A549 (cell line): ENCODE data around the gene C6orf118. TPM values are rescaled to one million over a fixed set of nuclear protein-coding genes. Genes with fewer than 3 reads are reported as not detected.

ENCODE experiments used
- ATAC-seq, 2 experiments: fragments of 200-7000 bp in 1 of 2; fragments of >200 bp in 1 of 2; cut with Nextera tagmentation in 1 of 2; cut with Tn5 transposase in 1 of 2; 3 replicates each; pipeline versions ENCODE4 v1.8.0 to v1.9.1; 2018 to 2020; ENCODE audit warnings: mild to moderate bottlenecking in 1 of 2, moderate library complexity in 1 of 2
- CTCF ChIA-PET: fragments of 300-600 bp; sonication (Branson Sonifier 250); formaldehyde crosslinking; extraction: SDS; loops from one replicate; lab custom pipeline; 2021; ENCODE audit warnings: antibody characterized with exemption, inconsistent platforms; lab: Yijun Ruan, JAX
- POLR2A ChIA-PET: fragments of 350-600 bp; formaldehyde crosslinking; extraction: SDS; loops from one replicate; lab custom pipeline; 2021; ENCODE audit warnings: antibody characterized with exemption, inconsistent platforms; lab: Yijun Ruan, JAX
- DNase-seq, 2 experiments: peaks; one replicate each; pipeline versions ENCODE4 v3.0.0 to v3.0.0-alpha.2; 2011 to 2016; ENCODE audit warnings: low read depth in 1 of 2, low spot score in 1 of 2
- FAIRE-seq: peaks from 2 replicates; lab custom pipeline; 2011; peaks lifted over from hg19 to GRCh38; lab: Jason Lieb, UNC
- H3K27ac ChIP-seq, 2 experiments: fragments of >200 bp; sonication (Bioruptor Twin); formaldehyde crosslinking; 3 replicates each; pipeline ENCODE4 v1.5.1; 2016 to 2017
- H3K4me1 ChIP-seq: fragments of >200 bp; sonication (Bioruptor Twin); formaldehyde crosslinking; 3 replicates; pipeline ENCODE4 v1.6.1; 2016
- H3K4me2 ChIP-seq: fragments of >200 bp; sonication (Bioruptor Twin); formaldehyde crosslinking; 3 replicates; pipeline ENCODE4 v1.6.1; 2016
- H3K4me3 ChIP-seq: fragments of >200 bp; sonication (Bioruptor Twin); formaldehyde crosslinking; 3 replicates; pipeline ENCODE4 v1.5.1; 2016
- H3K9me3 ChIP-seq: fragments of >200 bp; sonication (Bioruptor Twin); formaldehyde crosslinking; 3 replicates; pipeline ENCODE4 v1.6.1; 2016
- E2F6 ChIP-seq: IDR thresholded peaks from 2 replicates; pipeline ENCODE4 v1.6.1; 2012; ENCODE audit warnings: low read depth, borderline replicate concordance
- ELK1 ChIP-seq: fragments of 150-350 bp; IDR thresholded peaks from 2 replicates; pipeline ENCODE4 v1.6.1; 2014; ENCODE audit warnings: low read depth, mild to moderate bottlenecking, low read length
- FOSL2 ChIP-seq, 2 experiments: fragments of 450-650 bp in 1 of 2; fragments of >200 bp in 1 of 2; sonication (Bioruptor Twin) in 1 of 2; formaldehyde crosslinking; IDR thresholded peaks; 2 replicates each; pipeline versions ENCODE4 v1.5.0 to v1.6.1; 2016 to 2020; ENCODE audit warnings: mild to moderate bottlenecking in 1 of 2, moderate library complexity in 1 of 2
- HES2 ChIP-seq: fragments of >200 bp; sonication (Bioruptor Twin); formaldehyde crosslinking; IDR thresholded peaks from 2 replicates; pipeline ENCODE4 v1.6.1; 2016
- HOXA7 ChIP-seq: fragments of 250-450 bp; sonication (Bioruptor Pico); IDR thresholded peaks from 2 replicates; pipeline ENCODE4 v1.5.0; 2020; ENCODE audit warnings: mild to moderate bottlenecking, moderate library complexity
- JUNB ChIP-seq: fragments of >200 bp; sonication (Bioruptor Twin); formaldehyde crosslinking; IDR thresholded peaks from 2 replicates; pipeline ENCODE4 v1.6.1; 2016
- MAFK ChIP-seq: fragments of 450-650 bp; IDR thresholded peaks from 2 replicates; pipeline ENCODE4 v1.6.1; 2014; ENCODE audit not compliant: partially characterized antibody
- NR3C1 ChIP-seq: fragments of >200 bp; sonication (Bioruptor Twin); formaldehyde crosslinking; IDR thresholded peaks from 3 replicates; pipeline ENCODE4 v1.6.1; 2017
- POLR2A ChIP-seq: IDR thresholded peaks from 2 replicates; pipeline ENCODE4 v1.6.1; 2012; ENCODE audit warnings: mild to moderate bottlenecking, low read length
- POLR2AphosphoS2 ChIP-seq: conservative IDR thresholded peaks from 2 replicates; pipeline ENCODE4 v1.6.1; 2012; ENCODE audit warnings: low read length, improper control_type of control experiment, inconsistent platforms
- RARB ChIP-seq: fragments of 250-450 bp; sonication (Bioruptor Pico); IDR thresholded peaks from 2 replicates; pipeline ENCODE4 v1.8.0; 2021; ENCODE audit warnings: mild to moderate bottlenecking, moderate library complexity
- RCOR1 ChIP-seq: fragments of 150-350 bp; IDR thresholded peaks from 2 replicates; pipeline ENCODE4 v1.6.1; 2014; ENCODE audit warnings: antibody characterized with exemption, low read length, low read depth
- REST ChIP-seq: fragments of 200-600 bp; sonication (generic); IDR thresholded peaks from 2 replicates; pipeline ENCODE4 v1.6.1; 2016; ENCODE audit warnings: antibody characterized with exemption, mild to moderate bottlenecking, moderate library complexity
- RNF2 ChIP-seq: fragments of 200-600 bp; sonication (generic); IDR thresholded peaks from 2 replicates; pipeline ENCODE4 v1.6.1; 2016; ENCODE audit warnings: low read depth, mild to moderate bottlenecking, antibody characterized with exemption, moderate library complexity, borderline replicate concordance
- TP53 ChIP-seq: fragments of 250-450 bp; sonication (Bioruptor Pico); IDR thresholded peaks from 2 replicates; pipeline ENCODE4 v1.5.0; 2021; ENCODE audit warnings: mild to moderate bottlenecking, moderate library complexity
- ZNF302 ChIP-seq: fragments of 250-450 bp; sonication (Bioruptor Pico); IDR thresholded peaks from 2 replicates; pipeline ENCODE4 v1.9.0; 2021; ENCODE audit warnings: inconsistent platforms, mild to moderate bottlenecking, moderate library complexity
- WGBS: methylation state at CpG from one replicate; pipeline ENCODE4 v1.1.6; 2017; ENCODE audit errors: missing lambda C conversion rate; 5-methylcytosine and 5-hydroxymethylcytosine counted together
- polyA plus RNA-seq, 4 experiments: library from polyadenylated mRNA; depleted of rRNA in 3 of 4; stranded (reverse); fragments of >200 nt; fragmentation: RNase III in 1 of 4; extraction: RNeasy Plus Mini Kit Qiagen cat#74134 plus additional on column Dnase treatment in 1 of 4; gene quantifications; 2 replicates in 3 of 4; 3 replicates in 1 of 4; pipeline ENCODE4 v1.2.3, GENCODE V29; 2011 to 2017
- TF ChIP-seq, protein P1 (sequence below): fragments of >200 bp; sonication (Bioruptor Twin); formaldehyde crosslinking; IDR thresholded peaks from 3 replicates; pipeline ENCODE4 v1.6.1; 2016
- TF ChIP-seq, protein P2 (sequence below): fragments of >200 bp; sonication (Bioruptor Twin); formaldehyde crosslinking; IDR thresholded peaks from 3 replicates; pipeline ENCODE4 v1.5.1; 2016
- TF ChIP-seq, protein P3 (sequence below): IDR thresholded peaks from 2 replicates; pipeline ENCODE4 v1.6.1; 2012

The C6orf118 gene
- polyA plus RNA-seq, 2 of the 4 experiments (the other 2 are of a cell fraction), result 0.12 to 0.39 TPM

- Histone ChIP-seq H3K9me3 (no peaks in the 10 kb centered on the region), H3K4me2 (no peak overlapping the region), H3K4me1 (no peaks in the 10 kb centered on the region), H3K27ac (no peak overlapping the region), H3K4me3 (no peak overlapping the region)
- WGBS, result 37% methylated on average over 6 of the region's 6 CpGs
- FAIRE-seq (no peak), DNase-seq (no peak), ATAC-seq (no peak)
- CTCF ChIA-PET, result no interaction called here
- TF ChIP-seq, protein P1, sequence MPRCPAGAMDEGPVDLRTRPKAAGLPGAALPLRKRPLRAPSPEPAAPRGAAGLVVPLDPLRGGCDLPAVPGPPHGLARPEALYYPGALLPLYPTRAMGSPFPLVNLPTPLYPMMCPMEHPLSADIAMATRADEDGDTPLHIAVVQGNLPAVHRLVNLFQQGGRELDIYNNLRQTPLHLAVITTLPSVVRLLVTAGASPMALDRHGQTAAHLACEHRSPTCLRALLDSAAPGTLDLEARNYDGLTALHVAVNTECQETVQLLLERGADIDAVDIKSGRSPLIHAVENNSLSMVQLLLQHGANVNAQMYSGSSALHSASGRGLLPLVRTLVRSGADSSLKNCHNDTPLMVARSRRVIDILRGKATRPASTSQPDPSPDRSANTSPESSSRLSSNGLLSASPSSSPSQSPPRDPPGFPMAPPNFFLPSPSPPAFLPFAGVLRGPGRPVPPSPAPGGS, result no peak
- TF ChIP-seq E2F6, result no peak
- POLR2A ChIA-PET, result no interaction called here
Observed at GRCh38 chr6:165292657-165293056, 16.7 kb downstream of the C6orf118 start.

GRCh38 chr6:165274611-165275010 is 34.8 kb downstream of the C6orf118 start:
- ATAC-seq, result no peak
- TF ChIP-seq HES2 (no peak), JUNB (no peak), REST (no peak), RNF2 (no peak), POLR2AphosphoS2 (no peak), ELK1 (no peak), HOXA7 (CRISPR knock-in tag) (no peak), MAFK (no peak), ZNF302 (no peak), FOSL2 (IDR thresholded peaks at IDR 0.05) (no peak), FOSL2 (CRISPR knock-in tag; IDR thresholded peaks at IDR 0.05) (no peak), NR3C1 (no peak), RCOR1 (no peak), RARB (CRISPR knock-in tag) (no peak), TP53 (CRISPR knock-in tag) (no peak), POLR2A (no peak)
- TF ChIP-seq, protein P2, sequence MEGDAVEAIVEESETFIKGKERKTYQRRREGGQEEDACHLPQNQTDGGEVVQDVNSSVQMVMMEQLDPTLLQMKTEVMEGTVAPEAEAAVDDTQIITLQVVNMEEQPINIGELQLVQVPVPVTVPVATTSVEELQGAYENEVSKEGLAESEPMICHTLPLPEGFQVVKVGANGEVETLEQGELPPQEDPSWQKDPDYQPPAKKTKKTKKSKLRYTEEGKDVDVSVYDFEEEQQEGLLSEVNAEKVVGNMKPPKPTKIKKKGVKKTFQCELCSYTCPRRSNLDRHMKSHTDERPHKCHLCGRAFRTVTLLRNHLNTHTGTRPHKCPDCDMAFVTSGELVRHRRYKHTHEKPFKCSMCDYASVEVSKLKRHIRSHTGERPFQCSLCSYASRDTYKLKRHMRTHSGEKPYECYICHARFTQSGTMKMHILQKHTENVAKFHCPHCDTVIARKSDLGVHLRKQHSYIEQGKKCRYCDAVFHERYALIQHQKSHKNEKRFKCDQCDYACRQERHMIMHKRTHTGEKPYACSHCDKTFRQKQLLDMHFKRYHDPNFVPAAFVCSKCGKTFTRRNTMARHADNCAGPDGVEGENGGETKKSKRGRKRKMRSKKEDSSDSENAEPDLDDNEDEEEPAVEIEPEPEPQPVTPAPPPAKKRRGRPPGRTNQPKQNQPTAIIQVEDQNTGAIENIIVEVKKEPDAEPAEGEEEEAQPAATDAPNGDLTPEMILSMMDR, result no peak
- TF ChIP-seq, protein P3, sequence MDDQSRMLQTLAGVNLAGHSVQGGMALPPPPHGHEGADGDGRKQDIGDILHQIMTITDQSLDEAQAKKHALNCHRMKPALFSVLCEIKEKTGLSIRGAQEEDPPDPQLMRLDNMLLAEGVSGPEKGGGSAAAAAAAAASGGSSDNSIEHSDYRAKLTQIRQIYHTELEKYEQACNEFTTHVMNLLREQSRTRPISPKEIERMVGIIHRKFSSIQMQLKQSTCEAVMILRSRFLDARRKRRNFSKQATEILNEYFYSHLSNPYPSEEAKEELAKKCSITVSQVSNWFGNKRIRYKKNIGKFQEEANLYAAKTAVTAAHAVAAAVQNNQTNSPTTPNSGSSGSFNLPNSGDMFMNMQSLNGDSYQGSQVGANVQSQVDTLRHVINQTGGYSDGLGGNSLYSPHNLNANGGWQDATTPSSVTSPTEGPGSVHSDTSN, result no peak
- TF ChIP-seq, all 56 proteins: peak for 0
- H3K27ac ChIP-seq, result no peak overlapping the region
- no peaks in the 10 kb centered on the region for H3K9me3 ChIP-seq
- 60% methylated on average over 3 of the region's 3 CpGs for WGBS
- POLR2A ChIA-PET, result no interaction called here
- no peak for DNase-seq
- no peak for FAIRE-seq
- no peak overlapping the region for H3K4me2 ChIP-seq
- no peak overlapping the region for H3K4me3 ChIP-seq
- CTCF ChIA-PET, result no interaction called here
- no peaks in the 10 kb centered on the region for H3K4me1 ChIP-seq
